ENCODE data around the gene EPHB1.
"Not testable (repeated sequence)": the region's sequence is repeated elsewhere in the genome, so short reads cannot be mapped to it uniquely, and the experiment has no call there.

EPHB1 gene

DNA sequence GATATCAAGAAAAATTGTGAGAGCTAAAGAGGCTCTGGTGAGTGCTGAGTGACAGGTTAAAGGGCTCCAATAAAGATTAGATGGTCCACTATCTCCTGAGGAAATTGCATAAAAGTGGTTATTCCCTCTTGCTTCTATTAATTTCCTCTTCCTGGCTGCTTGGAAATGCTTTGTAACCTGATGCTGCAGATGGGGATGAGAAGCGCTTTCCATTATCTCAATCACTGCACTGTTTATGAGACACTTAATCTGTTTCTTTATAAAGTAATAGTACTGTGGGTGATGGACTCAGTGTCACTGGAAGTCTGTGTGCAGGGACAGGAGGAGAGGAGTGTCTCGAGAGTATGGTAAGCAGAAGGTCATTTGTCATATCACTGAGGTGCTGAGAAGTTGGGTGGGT is 305.3 kb downstream of the EPHB1 start:
- no peak for DNase-seq
- in situ Hi-C loops (cut with HindIII; ENCODE audit: low pct_ligation_motif_present, low sequenced_read_pairs): no loop called here
- Histone ChIP-seq H3K4me3 (ENCODE audit: low read depth, low read length) (no peak overlapping the region), H3K36me3 (replicated peaks) (no peaks in the 10 kb centered on the region), H3K27ac (no peak overlapping the region), H3K27me3 (replicated peaks) (no peaks in the 10 kb centered on the region)
- TF ChIP-seq, protein P1, sequence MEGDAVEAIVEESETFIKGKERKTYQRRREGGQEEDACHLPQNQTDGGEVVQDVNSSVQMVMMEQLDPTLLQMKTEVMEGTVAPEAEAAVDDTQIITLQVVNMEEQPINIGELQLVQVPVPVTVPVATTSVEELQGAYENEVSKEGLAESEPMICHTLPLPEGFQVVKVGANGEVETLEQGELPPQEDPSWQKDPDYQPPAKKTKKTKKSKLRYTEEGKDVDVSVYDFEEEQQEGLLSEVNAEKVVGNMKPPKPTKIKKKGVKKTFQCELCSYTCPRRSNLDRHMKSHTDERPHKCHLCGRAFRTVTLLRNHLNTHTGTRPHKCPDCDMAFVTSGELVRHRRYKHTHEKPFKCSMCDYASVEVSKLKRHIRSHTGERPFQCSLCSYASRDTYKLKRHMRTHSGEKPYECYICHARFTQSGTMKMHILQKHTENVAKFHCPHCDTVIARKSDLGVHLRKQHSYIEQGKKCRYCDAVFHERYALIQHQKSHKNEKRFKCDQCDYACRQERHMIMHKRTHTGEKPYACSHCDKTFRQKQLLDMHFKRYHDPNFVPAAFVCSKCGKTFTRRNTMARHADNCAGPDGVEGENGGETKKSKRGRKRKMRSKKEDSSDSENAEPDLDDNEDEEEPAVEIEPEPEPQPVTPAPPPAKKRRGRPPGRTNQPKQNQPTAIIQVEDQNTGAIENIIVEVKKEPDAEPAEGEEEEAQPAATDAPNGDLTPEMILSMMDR (IDR thresholded peaks at IDR 0.05; ENCODE audit: low read depth, low read length, missing control alignments): no peak

DNA sequence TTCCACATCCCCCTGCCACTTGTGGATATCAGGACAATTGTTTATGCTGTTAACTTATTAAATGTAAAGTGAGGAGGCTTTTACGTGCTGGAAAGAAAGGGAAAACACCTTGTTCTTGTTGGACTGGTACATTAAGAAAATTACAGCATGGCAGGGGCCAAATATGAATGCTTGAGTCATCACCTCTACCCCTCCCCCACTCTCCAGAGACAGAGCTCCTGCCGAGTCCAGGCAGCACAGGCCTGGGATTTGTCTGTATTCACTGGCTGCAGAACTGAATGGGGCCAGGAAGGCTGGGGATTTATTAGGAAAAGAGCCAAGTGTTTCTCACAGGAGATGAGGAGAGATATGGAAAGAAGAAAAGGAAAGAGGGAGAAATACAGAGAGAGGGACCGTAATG is 308.9 kb downstream of the EPHB1 start:
- no peak for DNase-seq
- in situ Hi-C loops (cut with HindIII; ENCODE audit: low pct_ligation_motif_present, low sequenced_read_pairs): no loop called here
- H3K4me3 ChIP-seq (ENCODE audit: low read depth, low read length): no peak overlapping the region
- TF ChIP-seq, protein P1 (IDR thresholded peaks at IDR 0.05; ENCODE audit: low read depth, low read length, missing control alignments): no peak
- no peaks in the 10 kb centered on the region for H3K36me3 ChIP-seq (replicated peaks)
- no peaks in the 10 kb centered on the region for H3K27me3 ChIP-seq (replicated peaks)
- no peak overlapping the region for H3K27ac ChIP-seq

DNA sequence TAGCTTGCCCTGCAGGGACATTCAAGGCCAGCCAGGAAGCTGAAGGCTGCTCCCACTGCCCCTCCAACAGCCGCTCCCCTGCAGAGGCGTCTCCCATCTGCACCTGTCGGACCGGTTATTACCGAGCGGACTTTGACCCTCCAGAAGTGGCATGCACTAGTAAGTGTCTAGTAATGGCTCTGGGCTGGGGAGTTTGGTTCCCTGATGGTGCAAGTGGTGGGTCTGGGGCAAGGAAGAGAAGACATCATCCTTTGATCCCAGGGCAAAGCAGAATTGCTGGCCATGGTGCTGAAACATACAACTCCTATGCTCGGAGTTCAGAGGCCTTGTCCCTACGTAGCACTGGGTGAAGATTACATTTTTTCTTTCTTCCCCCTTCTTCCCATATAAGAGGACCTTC is 311.4 kb downstream of the EPHB1 start:
- H3K4me3 ChIP-seq (ENCODE audit: low read depth, low read length): no peak overlapping the region
- no peaks in the 10 kb centered on the region for H3K27me3 ChIP-seq (replicated peaks)
- in situ Hi-C loops (cut with HindIII; ENCODE audit: low pct_ligation_motif_present, low sequenced_read_pairs): no loop called here
- DNase-seq: no peak
- H3K27ac ChIP-seq: no peak overlapping the region
- TF ChIP-seq, protein P1 (IDR thresholded peaks at IDR 0.05; ENCODE audit: low read depth, low read length, missing control alignments): no peak
- H3K36me3 ChIP-seq (replicated peaks): no peaks in the 10 kb centered on the region

DNA sequence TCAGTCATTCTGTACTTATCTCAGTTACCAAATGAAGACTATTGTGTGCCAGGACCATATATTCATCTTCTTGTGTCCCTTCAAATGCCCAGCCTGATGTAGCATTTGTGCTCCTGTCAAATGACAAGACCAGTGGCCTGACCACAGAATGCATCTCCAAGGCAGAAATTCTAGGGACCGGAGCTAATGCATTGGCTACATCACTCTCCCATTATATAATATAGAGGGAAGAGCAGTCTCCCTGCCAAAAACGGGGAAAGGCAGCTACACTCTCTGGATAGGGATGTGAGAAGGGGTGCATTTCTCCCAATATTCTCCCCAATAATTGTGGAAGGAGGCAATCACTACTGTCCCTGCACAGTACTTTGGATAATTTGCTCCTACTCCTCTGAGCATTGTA is 312.0 kb downstream of the EPHB1 start:
- no peak overlapping the region for H3K27ac ChIP-seq
- no peak overlapping the region for H3K4me3 ChIP-seq (ENCODE audit: low read depth, low read length)
- in situ Hi-C loops (cut with HindIII; ENCODE audit: low pct_ligation_motif_present, low sequenced_read_pairs): no loop called here
- H3K27me3 ChIP-seq (replicated peaks): no peaks in the 10 kb centered on the region
- TF ChIP-seq, protein P1 (IDR thresholded peaks at IDR 0.05; ENCODE audit: low read depth, low read length, missing control alignments): no peak
- no peaks in the 10 kb centered on the region for H3K36me3 ChIP-seq (replicated peaks)
- DNase-seq: no peak

DNA sequence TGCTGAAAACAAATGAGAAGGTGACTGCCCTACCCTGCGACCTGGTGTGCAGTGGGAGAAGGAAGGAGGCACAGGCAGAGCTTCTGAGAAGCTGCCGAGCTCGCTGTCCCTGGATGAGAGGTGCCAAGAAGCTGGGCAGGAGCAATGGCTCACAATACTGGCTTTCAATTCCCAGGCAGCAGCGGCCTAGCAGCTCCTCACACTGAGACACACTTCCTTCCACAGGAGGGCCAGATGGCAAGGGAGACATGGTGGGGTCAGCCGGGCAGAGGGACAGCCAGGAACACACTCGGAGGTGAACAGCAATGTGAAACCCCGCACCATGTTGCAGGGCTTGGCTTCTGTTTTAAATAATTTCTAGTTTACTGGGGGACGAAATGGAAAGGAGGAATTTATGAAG is 314.6 kb downstream of the EPHB1 start:
- no peak overlapping the region for H3K27ac ChIP-seq
- no peak for DNase-seq
- in situ Hi-C loops (cut with HindIII; ENCODE audit: low pct_ligation_motif_present, low sequenced_read_pairs): no loop called here
- no peaks in the 10 kb centered on the region for H3K36me3 ChIP-seq (replicated peaks)
- H3K4me3 ChIP-seq (ENCODE audit: low read depth, low read length): no peak overlapping the region
- TF ChIP-seq, protein P1 (IDR thresholded peaks at IDR 0.05; ENCODE audit: low read depth, low read length, missing control alignments): no peak
- H3K27me3 ChIP-seq (replicated peaks): no peaks in the 10 kb centered on the region

DNA sequence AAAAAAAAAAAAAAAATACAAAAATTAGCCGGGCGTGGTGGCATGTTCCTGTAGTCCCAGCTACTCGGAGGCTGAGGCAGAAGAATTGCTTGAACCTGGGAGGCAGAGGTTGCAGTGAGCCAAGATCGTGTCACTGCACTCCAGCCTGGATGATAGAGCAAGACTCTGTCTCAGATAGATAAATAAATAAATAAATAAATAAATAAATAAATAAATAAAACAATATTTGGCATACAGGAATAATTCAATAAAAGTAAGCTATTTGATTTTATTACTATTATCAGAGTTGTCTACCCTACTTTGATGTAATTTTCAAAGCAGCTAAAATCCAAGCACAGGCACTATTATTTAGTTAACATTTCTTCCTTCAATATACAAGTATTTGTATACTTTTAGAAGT is 319.5 kb downstream of the EPHB1 start:
- H3K27me3 ChIP-seq (replicated peaks); H3K36me3 ChIP-seq (replicated peaks); H3K27ac ChIP-seq; DNase-seq; H3K4me3 ChIP-seq (ENCODE audit: low read depth, low read length); in situ Hi-C loops (cut with HindIII; ENCODE audit: low pct_ligation_motif_present, low sequenced_read_pairs): not testable (repeated sequence)

All from brain microvascular endothelial cell (primary cell).